SU-DHL-6 (cell line): ENCODE results near the gene B4GALT5.

Experiments used
- CTCF ChIP-seq: fragments of 200-600 bp; sonication (generic); IDR thresholded peaks from one replicate; pipeline ENCODE4 v1.5.1; 2017; ENCODE audit warnings: antibody characterized with exemption, mild to moderate bottlenecking, low read length, moderate library complexity; ENCODE audit not compliant: insufficient read depth, poor library complexity, severe bottlenecking
- EZH2phosphoT487 ChIP-seq: fragments of 200-600 bp; sonication (generic), shearing (Covaris generic); conservative IDR thresholded peaks from 2 replicates; pipeline ENCODE4 v1.6.1; 2018; ENCODE audit warnings: mild to moderate bottlenecking, antibody characterized with exemption, low read length, moderate library complexity, mixed read lengths

GRCh38 chr20:49712646-49712995 lies 1.1 kb downstream of the B4GALT5 start:
- TF ChIP-seq CTCF (no peak), EZH2phosphoT487 (no peak)
